Right lobe of liver (tissue), 6 donors: Measurements from ENCODE around the gene TEN1. TPM values are rescaled to one million over a fixed set of nuclear protein-coding genes. Genes with fewer than 3 reads are reported as not detected.

Experiments used
- ATAC-seq, 4 donors: fragments of 200-7000 bp; cut with Tn5 transposase; one replicate each; pipeline ENCODE4 v1.9.1; 2020; ENCODE audit warnings: mild to moderate bottlenecking in 4 of 4, moderate library complexity in 4 of 4
- DNase-seq, 3 donors: peaks; one replicate each; pipeline ENCODE4 v3.0.0-alpha.2; 2020
- H3K27ac ChIP-seq, 3 donors: fragments of 200-600 bp; one replicate each; pipeline ENCODE4 v1.8.0; 2022
- H3K27me3 ChIP-seq, 2 donors: fragments of 200-600 bp; one replicate each; pipeline ENCODE4 v1.8.0; 2022
- H3K36me3 ChIP-seq, 4 donors: fragments of 200-600 bp; sonication (generic) in 1 of 4; one replicate each; pipeline versions ENCODE4 v1.5.1 to v1.8.0; 2017 to 2022; ENCODE audit warnings: control low read depth in 1 of 4
- H3K4me1 ChIP-seq, 4 donors: fragments of 200-600 bp; sonication (generic) in 1 of 4; one replicate each; pipeline versions ENCODE4 v1.5.1 to v1.8.0; 2017 to 2022; ENCODE audit warnings: control low read depth in 1 of 4
- H3K4me3 ChIP-seq, 3 donors: fragments of 200-600 bp; one replicate each; pipeline ENCODE4 v1.8.0; 2022
- H3K9me3 ChIP-seq, 4 donors: fragments of 200-600 bp; sonication (generic) in 1 of 4; one replicate each; pipeline versions ENCODE4 v1.5.1 to v1.8.0; 2017 to 2022; ENCODE audit warnings: control low read depth in 1 of 4
- CTCF ChIP-seq, 4 donors: fragments of 200-600 bp in 3 of 4; fragments of 450-650 bp in 1 of 4; IDR thresholded peaks; one replicate each; pipeline versions ENCODE4 v1.5.1 to v1.8.0; 2016 to 2022; ENCODE audit warnings: antibody characterized with exemption in 4 of 4, mild to moderate bottlenecking in 2 of 4
- POLR2A ChIP-seq: fragments of 450-650 bp; IDR thresholded peaks from one replicate; pipeline ENCODE4 v1.6.1; 2017; ENCODE audit warnings: antibody characterized with exemption, mild to moderate bottlenecking
- WGBS: methylation state at CpG from one replicate; pipeline ENCODE4 v1.1.6; 2018; ENCODE audit warnings: low coverage, low lambda C conversion rate; ENCODE audit not compliant: insufficient coverage; ENCODE audit errors: missing lambda C conversion rate; 5-methylcytosine and 5-hydroxymethylcytosine counted together
- intact Hi-C, 2 donors: fragments of 100-400 bp; cut with DNase I; formaldehyde crosslinking; loops; one replicate each; pipeline versions ENCODE4 v1.11.2 to v1.14.1; 2022
- total RNA-seq, 6 experiments: library from RNA; depleted of rRNA in 2 of 6; stranded (reverse); fragments of >200 nt in 2 of 6; fragmentation: NEBNext Ultra II Directional in 3 of 6; extraction: Animal tissue kit (Norgen Biotek cat#: 25700) in 3 of 6; gene quantifications; one replicate each; pipeline versions ENCODE4 v1.1.0 to v1.2.4, GENCODE V29; 2016 to 2023
- donor health status: DM: no; HTN: yes; CAD: no.
- donor health status: DM: no; HTN: no; CAD: no.
- donor health status: DM: no; HTN: no; CAD: no.
- donor health status: DM: no; HTN: yes; CAD: no.
- donor health status: DM: no; HTN: yes; CAD: no.

The TEN1 gene
- total RNA-seq, 6 experiments from 2014 or later: 6.9 to 25.2 (median 14.1) TPM

DNA sequence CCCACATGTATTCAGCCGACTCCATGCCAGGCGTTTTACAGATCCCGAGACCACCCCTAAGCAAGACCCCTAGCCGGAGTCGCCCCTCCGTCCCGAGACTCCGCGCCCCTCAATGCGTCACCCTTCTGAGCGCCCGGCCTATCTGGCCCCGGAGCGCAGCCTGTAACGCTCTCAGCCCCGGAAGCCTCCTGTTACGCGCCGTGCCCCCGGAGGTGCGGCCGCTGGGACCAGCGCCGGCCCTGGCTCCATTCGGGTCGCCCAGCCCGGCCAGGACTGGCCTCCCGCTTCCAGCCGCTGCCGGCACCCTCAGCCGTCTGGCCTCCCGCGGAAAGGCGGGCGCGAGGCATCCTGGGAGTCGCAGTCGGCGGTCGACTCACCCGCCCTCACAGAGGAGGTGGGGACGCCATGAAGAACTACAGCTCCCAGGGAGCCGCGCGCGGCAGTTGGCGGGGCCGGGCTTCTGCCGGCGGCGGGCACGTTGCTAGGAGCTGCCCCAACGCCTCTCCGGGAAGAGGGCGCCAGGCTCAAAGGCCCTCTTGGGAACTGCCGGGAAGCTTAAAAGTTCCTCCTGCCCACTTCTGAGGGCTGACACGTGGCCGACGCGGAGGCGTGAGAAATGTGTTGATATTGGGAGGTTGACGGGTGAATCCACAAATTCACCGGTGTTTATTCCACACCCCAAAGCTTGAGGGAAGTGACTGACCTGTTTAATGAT lies 38.2 kb upstream of the TEN1 start, which contains the start of gene FBF1:
TSS of gene FBF1 (minus strand) at position 316 of the 715 bp plus-strand sequence. CDS start 2,893 bp downstream, outside the sequence.
- H3K4me1 ChIP-seq: peaks cover 0 to 6% (median 3%) of the 10 kb centered on the region in 4 donors
- peak within 1 kb of the TSS; percentile 31 to 49 (median 37) for H3K27ac ChIP-seq
- H3K4me3 ChIP-seq: peak within 1 kb of the TSS; percentile 65 to 82 (median 70)
- peaks cover 2 to 11% (median 7%) of the 10 kb centered on the region in 4 donors for H3K36me3 ChIP-seq
- WGBS: 0% methylated on average over 14 of the region's 63 CpGs
- intact Hi-C loops: no loop called here
- TF ChIP-seq POLR2A (peak; percentile 83), CTCF (IDR thresholded peaks at IDR 0.05) (peak in 1 of 4 donors; percentile 27)
- no peaks in the 10 kb centered on the region for H3K27me3 ChIP-seq
- ATAC-seq (peak; percentile 98 to 99 (median 98)), DNase-seq (peak; percentile 97 to 98 (median 98))
- no peaks in the 10 kb centered on the region for H3K9me3 ChIP-seq

GRCh38 chr17:75941442-75941819 lies 37.6 kb upstream of the TEN1 start:
- DNase-seq (no peak), ATAC-seq (peak; percentile 2 to 37 (median 4))
- intact Hi-C loops: no loop called here
- H3K4me1 ChIP-seq: peaks cover 0 to 6% (median 3%) of the 10 kb centered on the region in 4 donors
- peak overlapping the region in 1 of 3 donors; percentile 9 for H3K27ac ChIP-seq
- peaks cover 6 to 17% (median 11%) of the 10 kb centered on the region in 4 donors for H3K36me3 ChIP-seq
- H3K4me3 ChIP-seq: peak overlapping the region in 2 of 3 donors; percentile 65 to 82
- H3K9me3 ChIP-seq: no peaks in the 10 kb centered on the region
- H3K27me3 ChIP-seq: no peaks in the 10 kb centered on the region
- WGBS: 22% methylated on average over 6 of the region's 6 CpGs
- TF ChIP-seq CTCF (IDR thresholded peaks at IDR 0.05): no peak
- TF ChIP-seq POLR2A: no peak

DNA sequence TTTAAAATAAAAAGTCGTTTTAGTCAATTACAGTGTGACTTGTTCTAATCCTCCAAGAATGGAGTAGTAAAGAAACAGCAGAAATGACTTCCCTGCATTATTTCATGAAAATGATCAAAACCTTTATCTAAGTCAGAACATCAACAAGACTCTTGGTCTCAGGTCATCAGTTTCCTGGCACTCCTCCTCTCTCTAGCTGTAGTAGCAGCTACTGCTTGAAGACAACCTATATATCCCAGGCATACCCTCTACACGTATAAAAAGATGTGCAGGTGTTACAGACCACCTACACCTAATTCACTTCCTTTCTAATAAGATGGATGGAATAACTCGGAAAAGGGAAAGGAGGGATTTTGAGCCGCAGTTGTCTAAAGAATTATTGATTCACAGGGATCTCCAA lies 36.6 kb upstream of the TEN1 start:
- no peak for TF ChIP-seq CTCF (IDR thresholded peaks at IDR 0.05)
- TF ChIP-seq POLR2A: no peak
- ATAC-seq (no peak), DNase-seq (no peak)
- intact Hi-C loops: no loop called here
- WGBS: 93% methylated on average over 4 of the region's 4 CpGs
- H3K27me3 ChIP-seq: no peaks in the 10 kb centered on the region
- peaks cover 0 to 6% (median 3%) of the 10 kb centered on the region in 4 donors for H3K4me1 ChIP-seq
- no peak overlapping the region for H3K27ac ChIP-seq
- no peak overlapping the region for H3K4me3 ChIP-seq
- no peaks in the 10 kb centered on the region for H3K9me3 ChIP-seq
- H3K36me3 ChIP-seq: peaks cover 6 to 27% (median 17%) of the 10 kb centered on the region in 4 donors

GRCh38 chr17:75943491-75943890 lies 35.5 kb upstream of the TEN1 start:
- TF ChIP-seq POLR2A: no peak
- TF ChIP-seq CTCF (IDR thresholded peaks at IDR 0.05): no peak
- Histone ChIP-seq H3K27me3 (no peaks in the 10 kb centered on the region), H3K4me1 (peaks cover 0 to 6% (median 3%) of the 10 kb centered on the region in 4 donors), H3K4me3 (no peak overlapping the region), H3K9me3 (no peaks in the 10 kb centered on the region), H3K27ac (no peak overlapping the region), H3K36me3 (peaks cover 6 to 37% (median 25%) of the 10 kb centered on the region in 4 donors)
- intact Hi-C loops: no loop called here
- DNase-seq (no peak), ATAC-seq (no peak)
- 38% methylated on average over 1 of the region's 1 CpG for WGBS
